ENCODE results near the gene SLC18A2. TPM values are rescaled to one million over a fixed set of nuclear protein-coding genes. Genes with fewer than 3 reads are reported as not detected.
A peak's percentile ranks its signal among the peaks of the same experiment; 100 is the strongest.

Gene SLC18A2
- total RNA-seq, 2 donors from 2014 or later: 1.2 to 1.6 TPM

DNA sequence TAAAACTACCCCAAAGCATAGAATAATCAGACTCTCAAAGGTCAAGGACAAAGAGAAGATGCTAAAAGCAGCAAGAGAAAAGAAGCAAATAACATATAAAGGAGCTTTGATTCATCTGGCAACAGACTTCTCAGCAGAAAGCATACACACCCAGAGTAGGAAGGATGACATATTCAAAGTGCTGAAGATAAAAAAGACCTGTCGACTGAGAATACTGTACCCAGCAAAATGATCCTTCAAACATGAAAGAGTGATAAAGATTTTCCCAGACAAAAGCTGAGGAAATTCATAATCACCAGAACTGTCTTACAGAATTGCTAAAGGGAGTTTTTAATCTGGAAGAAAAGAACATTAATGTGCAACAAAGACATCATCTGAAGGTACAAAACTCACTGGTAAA lies 28.7 kb upstream of the SLC18A2 start:
- Histone ChIP-seq H3K9me3 (no peaks in the 10 kb centered on the region), H3K9ac (ENCODE audit: low read depth in 2 of 2, low read length in 2 of 2) (no peak overlapping the region), H3K4me1 (peaks cover 7% of the 10 kb centered on the region), H3K4me3 (no peak overlapping the region), H3K36me3 (no peaks in the 10 kb centered on the region), H3K27ac (no peak overlapping the region), H3K27me3 (peaks cover 8% of the 10 kb centered on the region)
- TF ChIP-seq CTCF (IDR thresholded peaks at IDR 0.05): no peak
- no peak for DNase-seq
- intact Hi-C loops (cut with DNase I): no loop called here

- H3K4me1 ChIP-seq: peaks cover 9% of the 10 kb centered on the region
- no peak for DNase-seq
- TF ChIP-seq CTCF (IDR thresholded peaks at IDR 0.05): no peak
- H3K9ac ChIP-seq (ENCODE audit: low read depth in 2 of 2, low read length in 2 of 2): no peak overlapping the region
- H3K27ac ChIP-seq: no peak overlapping the region
- H3K9me3 ChIP-seq: no peaks in the 10 kb centered on the region
- H3K4me3 ChIP-seq: no peak overlapping the region
- peaks cover 8% of the 10 kb centered on the region for H3K27me3 ChIP-seq
- no peaks in the 10 kb centered on the region for H3K36me3 ChIP-seq
- intact Hi-C loops (cut with DNase I): no loop called here
Measured at GRCh38 chr10:117214401-117214800, 26.5 kb upstream of the SLC18A2 start.

GRCh38 chr10:117215079-117215478 lies 25.8 kb upstream of the SLC18A2 start:
- peaks cover 9% of the 10 kb centered on the region for H3K4me1 ChIP-seq
- no peak for TF ChIP-seq CTCF (IDR thresholded peaks at IDR 0.05)
- no peaks in the 10 kb centered on the region for H3K9me3 ChIP-seq
- H3K4me3 ChIP-seq: no peak overlapping the region
- no peak overlapping the region for H3K9ac ChIP-seq (ENCODE audit: low read depth in 2 of 2, low read length in 2 of 2)
- H3K27ac ChIP-seq: no peak overlapping the region
- intact Hi-C loops (cut with DNase I): loop anchor here (5.0 kb wide), 1 partner anchor 232 kb away; no protein-coding TSS in a partner anchor
- H3K27me3 ChIP-seq: peaks cover 8% of the 10 kb centered on the region
- no peak for DNase-seq
- H3K36me3 ChIP-seq: no peaks in the 10 kb centered on the region

DNA sequence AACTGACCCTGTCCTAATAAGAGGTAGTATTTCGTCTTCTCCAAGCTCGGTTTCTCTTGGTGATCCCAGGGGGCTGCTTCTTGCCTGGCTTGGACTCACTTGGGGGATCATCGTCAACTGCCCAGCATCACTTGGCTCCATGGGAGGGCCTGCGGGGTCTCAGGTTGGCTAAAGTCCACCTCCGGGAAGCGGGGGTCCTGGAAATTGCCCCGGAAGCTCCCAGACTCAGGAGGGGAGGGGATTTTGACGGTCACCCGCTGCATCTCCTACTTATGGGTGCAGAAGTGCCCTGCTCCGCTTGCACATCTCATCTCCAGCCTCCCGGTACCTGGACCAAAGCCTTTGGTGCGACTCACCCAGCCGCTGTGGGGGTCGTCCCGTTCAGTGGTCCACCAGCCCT lies 24.9 kb upstream of the SLC18A2 start:
- Histone ChIP-seq H3K4me3 (no peak overlapping the region), H3K9ac (ENCODE audit: low read depth in 2 of 2, low read length in 2 of 2) (no peak overlapping the region), H3K27ac (no peak overlapping the region), H3K4me1 (peaks cover 9% of the 10 kb centered on the region), H3K9me3 (no peaks in the 10 kb centered on the region), H3K27me3 (peaks cover 8% of the 10 kb centered on the region), H3K36me3 (no peaks in the 10 kb centered on the region)
- no peak for DNase-seq
- intact Hi-C loops (cut with DNase I): loop anchor here (5.0 kb wide), 1 partner anchor 231 kb away; no protein-coding TSS in a partner anchor
- no peak for TF ChIP-seq CTCF (IDR thresholded peaks at IDR 0.05)

- Histone ChIP-seq H3K27me3 (peaks cover 8% of the 10 kb centered on the region), H3K4me3 (peak overlapping the region; percentile 32), H3K27ac (no peak overlapping the region), H3K36me3 (no peaks in the 10 kb centered on the region), H3K9ac (ENCODE audit: low read depth in 2 of 2, low read length in 2 of 2) (peak overlapping the region; percentile 34 to 46), H3K9me3 (no peaks in the 10 kb centered on the region), H3K4me1 (peaks cover 9% of the 10 kb centered on the region)
- intact Hi-C loops (cut with DNase I): loop anchor here (5.0 kb wide), 1 partner anchor 231 kb away; no protein-coding TSS in a partner anchor
- peak; percentile 66 for DNase-seq
- peak; percentile 100 for TF ChIP-seq CTCF (IDR thresholded peaks at IDR 0.05)
Measured at GRCh38 chr10:117216611-117217195, 24.2 kb upstream of the SLC18A2 start.
